ENCODE measurements around the gene DRAXIN.

Gene DRAXIN

GRCh38 chr1:11764115-11764514 lies 72.6 kb downstream of the DRAXIN start:
- no peak for DNase-seq (ENCODE audit: low read depth)

- DNase-seq (ENCODE audit: low read depth), result no peak
Observed at GRCh38 chr1:11764519-11764918, 73.0 kb downstream of the DRAXIN start.

DNA sequence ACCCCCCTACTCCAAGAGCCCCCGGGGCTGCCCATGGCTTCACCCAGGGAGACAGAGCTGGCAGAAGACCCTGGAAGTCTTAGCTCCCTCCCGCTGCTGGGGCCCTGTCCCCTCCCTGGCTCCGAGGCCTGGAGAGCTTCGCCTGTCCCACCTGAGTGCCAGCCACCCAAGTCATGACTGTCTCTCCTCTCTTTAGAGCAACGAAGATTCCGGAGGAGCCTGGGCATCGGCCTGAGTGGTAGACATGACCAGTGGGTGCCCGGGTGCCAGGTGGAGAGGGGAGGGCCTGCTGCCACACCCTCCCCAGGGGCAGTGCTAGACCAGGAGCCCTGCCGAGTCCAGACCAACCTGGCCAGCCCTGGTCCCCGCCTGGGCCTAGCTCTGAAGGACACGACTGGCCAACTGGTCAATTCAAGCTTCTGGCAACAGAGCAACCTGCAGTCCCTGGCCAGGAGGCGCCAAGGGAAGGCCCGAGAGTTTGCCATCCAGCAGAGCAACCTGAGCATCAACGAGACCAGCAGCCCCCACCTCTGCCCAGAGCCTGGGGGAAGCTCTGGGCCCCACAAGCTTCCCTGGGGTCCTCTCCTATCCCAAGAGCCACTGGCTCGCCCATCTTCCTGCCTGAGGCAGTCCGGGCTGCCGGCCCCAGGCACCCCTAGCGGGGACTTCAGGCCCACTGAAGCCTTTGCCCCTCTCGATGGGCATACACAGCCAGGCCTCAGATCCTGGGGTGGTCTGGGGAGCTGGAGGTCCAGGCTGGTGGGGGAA lies 74.3 kb downstream of the DRAXIN start:
- no peak for DNase-seq (ENCODE audit: low read depth)

- no peak for DNase-seq (ENCODE audit: low read depth)
Observed at GRCh38 chr1:11766429-11766776, 74.9 kb downstream of the DRAXIN start.

- DNase-seq (ENCODE audit: low read depth), result no peak
Observed at GRCh38 chr1:11767922-11768704, 76.6 kb downstream of the DRAXIN start.

GRCh38 chr1:11768821-11769220 lies 77.3 kb downstream of the DRAXIN start:
- DNase-seq (ENCODE audit: low read depth), result no peak

- DNase-seq (ENCODE audit: low read depth), result no peak
Observed at GRCh38 chr1:11769274-11769673, 77.8 kb downstream of the DRAXIN start.

DNA sequence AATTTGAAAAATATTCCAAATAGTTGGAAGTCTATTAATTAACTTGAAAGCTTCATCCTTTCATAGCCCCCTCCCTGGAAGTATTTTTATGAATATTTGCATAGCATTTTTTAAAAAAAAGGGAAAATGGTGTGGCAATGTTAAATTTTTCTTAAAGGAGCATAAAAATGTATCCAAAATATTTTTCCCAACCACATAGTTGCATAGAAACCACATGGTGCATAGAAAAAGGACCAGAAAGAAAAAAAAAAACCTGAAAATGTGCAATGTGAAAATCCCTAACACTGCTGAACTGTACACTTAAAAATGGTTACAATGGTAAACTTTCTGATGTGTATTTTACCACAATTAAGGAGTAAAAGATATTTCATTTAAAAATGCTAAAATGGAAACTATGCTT lies 78.5 kb downstream of the DRAXIN start:
- no peak for DNase-seq (ENCODE audit: low read depth)

- DNase-seq (ENCODE audit: low read depth), result no peak
Observed at GRCh38 chr1:11771481-11772043, 80.1 kb downstream of the DRAXIN start.

DNA sequence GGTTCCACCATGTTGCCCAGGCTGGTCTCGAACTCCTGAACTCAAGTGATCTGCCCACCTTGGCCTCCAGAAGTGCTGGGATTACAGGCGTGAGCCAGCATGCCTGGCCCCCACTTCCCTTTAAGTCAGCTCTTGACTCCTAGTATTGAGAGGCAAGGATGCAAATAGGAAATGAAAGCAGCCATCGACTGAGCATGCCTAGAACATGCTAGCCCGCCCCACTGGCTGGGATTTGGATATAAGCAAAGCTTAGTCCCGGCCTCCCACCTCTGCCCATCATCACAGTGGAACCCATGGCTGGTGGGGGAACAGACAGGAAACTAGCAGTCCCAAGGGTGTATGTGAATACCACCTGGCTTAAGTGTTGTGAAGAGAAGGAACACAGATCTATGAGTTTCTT lies 80.9 kb downstream of the DRAXIN start:
- DNase-seq (ENCODE audit: low read depth), result no peak

DNA sequence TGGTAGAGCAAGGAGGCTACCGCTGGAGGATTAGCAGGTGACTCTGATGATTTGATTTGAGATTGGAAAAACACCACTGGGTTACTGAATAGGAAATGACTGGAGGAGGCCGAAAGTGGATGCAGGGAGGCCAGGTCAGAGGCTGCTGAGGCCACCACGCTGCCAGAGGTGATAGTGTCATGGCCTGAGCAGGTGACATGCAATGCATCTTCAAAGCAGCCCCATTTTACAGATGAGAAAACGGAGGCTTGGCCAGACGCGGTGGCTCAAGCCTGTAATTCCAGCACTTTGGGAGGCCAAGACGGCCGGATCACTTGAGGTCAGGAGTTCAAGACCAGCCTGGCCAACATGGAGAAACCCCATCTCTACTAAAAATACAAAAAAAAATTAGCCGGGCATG lies 83.2 kb downstream of the DRAXIN start:
- no peak for DNase-seq (ENCODE audit: low read depth)
